ENCODE data around the gene RAB4A.
A peak's percentile ranks its signal among the peaks of the same experiment; 100 is the strongest.

RAB4A gene

DNA sequence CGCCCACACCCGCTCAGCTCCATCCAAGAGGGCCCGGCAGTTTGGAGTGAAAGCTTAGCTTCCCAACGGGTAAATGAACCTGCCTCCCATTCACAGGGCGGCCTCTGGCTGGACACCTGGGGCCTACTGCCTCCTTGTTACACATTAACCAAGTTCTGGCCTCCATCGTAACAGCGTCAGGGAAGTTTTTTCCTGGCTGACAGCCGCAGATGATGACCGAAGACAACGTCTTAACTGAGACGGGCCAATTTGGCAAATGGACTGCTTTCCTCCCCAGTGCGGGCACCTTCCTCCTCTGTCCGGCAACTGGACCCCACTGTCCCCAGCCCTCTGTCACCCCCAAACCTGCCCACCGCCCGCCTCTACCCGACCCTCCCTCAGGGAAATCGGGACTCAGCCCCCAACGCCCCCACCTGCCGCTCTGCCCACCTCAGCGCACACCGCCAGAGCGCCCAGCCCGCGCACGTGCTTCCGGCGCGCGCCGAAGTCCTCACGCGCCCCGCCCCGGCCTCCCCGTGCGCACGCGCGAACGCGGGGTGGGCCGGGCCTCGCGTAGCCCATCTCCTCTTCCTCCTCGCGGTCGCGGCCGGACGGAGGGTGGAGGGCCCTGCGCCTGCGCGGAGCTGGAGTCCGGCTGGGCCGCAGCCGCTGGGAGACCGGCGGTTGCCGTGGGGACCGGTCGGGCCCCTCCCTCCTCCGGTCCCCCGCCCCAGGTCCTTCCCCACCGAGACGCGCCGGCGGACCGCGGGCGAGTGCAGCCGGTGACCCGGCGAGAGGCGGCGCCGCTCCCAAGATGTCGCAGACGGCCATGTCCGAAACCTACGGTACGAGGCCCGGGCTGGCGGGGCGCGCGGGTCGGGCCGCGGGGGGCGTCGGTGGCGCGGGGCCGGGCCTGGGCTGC lies at the start of gene RAB4A:
Gene RAB4A (plus strand): TSS at position 565 of the 901 bp plus-strand sequence. CDS start 229 bp downstream, at position 794.
- DNase-seq, result peak; percentile 62

GRCh38 chr1:229222081-229222480 lies 48.8 kb upstream of the RAB4A start:
- DNase-seq, result no peak

GRCh38 chr1:229223498-229223897 lies 47.4 kb upstream of the RAB4A start:
- no peak for DNase-seq

GRCh38 chr1:229224308-229224707 lies 46.6 kb upstream of the RAB4A start:
- DNase-seq, result no peak

DNA sequence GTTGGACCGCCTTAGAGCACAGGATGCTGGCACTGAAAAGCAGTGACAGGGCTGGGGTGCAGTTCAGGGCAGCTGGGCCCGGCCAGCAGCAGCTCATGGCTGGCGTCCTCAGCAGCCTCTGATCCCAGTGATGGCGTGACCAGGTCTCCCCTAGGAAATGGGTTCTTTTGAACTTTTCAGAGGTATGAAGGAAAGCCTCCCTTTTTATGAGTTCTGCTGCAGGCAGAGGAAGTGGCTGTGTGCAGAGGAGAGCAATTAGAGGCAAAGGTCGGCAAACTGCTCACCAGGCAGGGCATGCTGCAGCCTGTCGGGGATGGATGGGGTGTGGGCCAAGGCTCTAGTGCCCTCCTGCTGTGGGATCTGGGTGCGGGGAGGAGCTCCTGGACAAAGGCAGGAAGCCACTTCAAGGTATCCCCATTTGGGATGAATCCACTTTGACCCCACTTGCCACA lies 45.6 kb upstream of the RAB4A start:
- DNase-seq, result peak; percentile 40

- no peak for DNase-seq
Measured at GRCh38 chr1:229226796-229227195, 44.1 kb upstream of the RAB4A start.

DNA sequence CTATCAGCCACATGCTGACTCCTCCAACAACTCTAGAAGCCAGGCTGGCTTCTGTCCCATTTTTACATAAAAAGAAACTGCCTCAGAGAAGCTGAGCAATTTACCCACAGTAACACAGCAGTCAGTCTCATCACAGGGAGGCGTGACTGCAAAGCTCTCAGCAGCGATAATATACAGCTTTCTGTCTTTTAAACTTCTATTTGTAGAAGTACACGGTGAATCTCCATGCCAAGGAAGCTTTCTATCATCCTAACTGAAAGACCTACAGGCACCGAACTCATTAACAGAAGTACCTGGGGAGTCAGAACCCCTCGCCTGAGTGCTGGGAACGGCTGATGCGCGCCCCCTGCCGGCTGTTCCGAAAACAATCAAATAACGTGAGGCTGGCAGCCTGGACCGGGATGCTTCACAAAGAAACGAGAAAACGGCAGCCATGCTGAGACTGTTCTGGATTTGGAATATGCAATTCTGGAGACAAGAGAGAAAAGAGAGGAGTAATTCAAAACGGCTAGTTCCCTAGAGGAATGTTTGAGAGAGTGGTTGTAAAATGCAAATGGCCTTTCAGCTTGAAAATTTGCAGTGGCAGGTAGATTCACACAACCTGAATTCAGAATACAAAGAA lies 43.5 kb upstream of the RAB4A start:
- peak; percentile 78 for DNase-seq

- DNase-seq, result no peak
Measured at GRCh38 chr1:229228522-229228921, 42.4 kb upstream of the RAB4A start.

GRCh38 chr1:229229137-229229720 lies 41.7 kb upstream of the RAB4A start:
- DNase-seq, result no peak

GRCh38 chr1:229229721-229230139 lies 41.2 kb upstream of the RAB4A start:
- DNase-seq, result no peak

DNA sequence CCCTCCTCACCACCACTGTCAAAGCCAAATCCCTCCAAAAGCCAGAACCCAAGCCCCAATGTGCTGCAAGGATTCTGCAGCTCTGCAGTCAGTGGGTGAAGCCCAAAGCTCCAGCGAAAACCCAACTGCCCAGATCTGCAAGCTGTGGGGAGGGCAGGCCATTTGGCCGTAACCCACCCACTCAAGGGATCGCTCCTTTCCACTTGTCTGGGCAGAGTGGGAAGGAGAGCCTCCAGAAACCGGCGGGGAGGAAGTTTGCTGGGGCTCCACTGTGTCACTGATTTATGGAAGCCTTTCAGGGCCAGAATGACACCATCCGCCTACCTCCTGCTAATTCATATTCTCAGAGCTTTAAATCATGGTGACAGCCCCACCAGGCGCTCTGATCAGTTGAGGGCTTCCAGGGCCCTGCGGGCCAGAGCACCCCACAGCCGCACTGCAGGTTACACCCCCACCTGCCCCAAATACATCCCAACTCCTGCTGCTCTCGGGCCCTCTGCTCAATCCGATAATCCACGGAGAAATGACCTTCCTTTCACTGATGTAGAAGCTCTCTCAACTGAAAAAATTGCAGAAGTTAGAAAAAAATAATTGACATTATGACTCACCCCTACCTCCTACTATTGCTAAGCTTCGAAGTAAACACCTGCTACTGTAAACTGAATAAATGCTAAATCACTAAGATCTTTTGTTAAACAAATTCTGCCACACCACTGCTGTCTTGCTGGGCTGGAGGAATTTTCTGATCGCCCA lies 40.6 kb upstream of the RAB4A start:
- DNase-seq, result no peak

- DNase-seq, result peak; percentile 90
Measured at GRCh38 chr1:229230893-229231753, 39.8 kb upstream of the RAB4A start.

DNA sequence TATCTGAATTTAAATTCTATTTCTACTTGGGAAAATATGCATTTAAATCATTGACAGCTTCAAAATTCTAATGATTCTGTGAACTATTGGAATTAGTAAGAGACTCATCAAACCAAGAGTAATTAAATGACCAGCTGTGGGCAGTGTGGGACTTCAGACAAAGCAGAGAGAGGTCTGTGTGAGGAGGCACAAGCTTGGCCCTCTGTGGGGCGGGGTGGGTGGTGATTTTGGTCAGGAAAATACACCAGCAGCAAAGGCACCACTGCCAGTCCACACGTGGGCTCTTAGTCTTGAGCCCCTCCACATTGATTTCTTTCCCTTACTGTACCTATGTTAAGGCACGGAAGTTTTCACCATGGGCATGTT lies 39.2 kb upstream of the RAB4A start:
- peak; percentile 29 for DNase-seq

DNA sequence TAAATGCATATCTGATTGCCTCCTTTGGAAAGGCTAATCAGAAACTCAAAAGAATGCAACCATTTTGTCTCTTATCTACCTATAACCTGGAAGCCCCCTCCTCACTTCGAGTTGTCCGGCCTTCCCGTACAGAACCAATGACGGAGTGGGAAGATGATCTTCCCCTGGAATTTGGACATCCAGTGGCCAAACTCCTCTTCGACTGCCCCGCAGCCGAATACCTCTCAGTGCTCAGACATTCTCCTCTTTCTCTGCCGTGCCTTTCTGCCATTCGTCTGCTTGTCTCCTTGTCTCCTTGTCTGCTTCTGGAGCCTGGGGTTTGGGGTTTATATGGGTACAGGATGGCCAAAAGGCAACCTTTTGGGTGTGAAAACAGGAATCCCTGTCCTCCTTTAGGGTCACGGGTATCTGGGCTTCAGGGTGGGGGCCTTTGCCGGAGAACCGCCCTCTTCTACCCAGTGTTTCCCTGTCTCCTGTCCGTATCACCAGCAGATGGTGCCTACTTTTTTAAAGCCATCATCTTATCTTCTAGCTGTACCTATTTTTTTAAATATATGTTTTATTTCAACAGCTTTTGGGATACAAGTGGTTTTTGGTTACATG lies 35.9 kb upstream of the RAB4A start:
- no peak for DNase-seq

- peak; percentile 29 for DNase-seq
Measured at GRCh38 chr1:229237320-229237719, 33.6 kb upstream of the RAB4A start.

DNA sequence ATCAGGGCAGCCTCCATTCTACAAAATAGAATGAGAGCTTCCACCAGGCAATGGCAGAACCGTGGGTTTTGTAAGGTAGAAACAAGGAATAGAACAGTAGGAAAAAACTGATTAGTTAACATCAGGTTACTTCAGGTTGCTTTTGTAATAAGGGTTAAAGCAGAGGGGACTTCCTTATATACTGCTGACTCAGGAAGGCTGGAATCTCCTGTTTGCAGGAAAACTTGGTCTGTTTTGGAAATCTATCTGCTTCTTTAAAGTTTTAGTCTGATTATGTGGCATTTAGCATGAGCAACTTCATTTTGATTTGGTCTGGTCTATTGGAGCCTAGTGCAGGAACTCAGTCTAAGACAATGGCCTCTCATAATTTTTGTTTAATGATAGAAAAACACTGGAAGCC lies 32.7 kb upstream of the RAB4A start:
- no peak for DNase-seq

DNA sequence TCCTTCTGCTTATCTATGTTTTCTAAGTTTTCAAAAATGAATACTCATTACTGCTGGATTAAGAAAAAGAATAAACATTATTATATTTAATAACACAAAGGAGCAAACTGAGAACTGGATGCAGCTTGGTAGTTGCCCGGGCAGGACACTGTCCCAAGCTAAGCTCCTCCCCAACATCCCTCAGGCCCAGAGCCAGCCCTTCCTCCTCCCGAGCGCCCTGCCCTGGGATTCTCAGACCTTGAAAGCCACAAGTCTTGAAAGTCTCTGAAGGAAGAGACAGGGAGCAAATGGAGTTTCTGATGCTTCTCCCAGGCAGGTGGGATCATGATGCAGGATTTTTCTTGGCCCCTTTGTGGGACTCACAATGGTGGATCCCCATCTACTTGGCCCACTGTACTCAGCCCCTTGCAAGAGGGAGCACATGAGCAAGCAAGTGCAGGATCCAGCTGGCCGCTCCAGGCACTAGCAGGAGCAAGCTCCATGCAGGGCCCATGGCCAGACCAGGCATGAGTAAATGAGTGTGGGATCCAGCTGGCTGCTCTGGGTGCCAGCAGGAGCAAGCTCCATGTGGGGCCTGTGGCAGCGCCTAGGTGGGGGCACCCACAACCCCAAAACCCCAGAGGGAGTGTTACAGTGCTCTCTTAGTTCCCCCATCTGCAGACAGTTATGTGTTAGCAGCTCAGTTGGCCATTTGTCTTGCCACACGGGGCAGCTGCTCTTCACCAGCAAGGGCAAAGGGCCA lies 32.1 kb upstream of the RAB4A start:
- no peak for DNase-seq

- no peak for DNase-seq
Measured at GRCh38 chr1:229240532-229240931, 30.4 kb upstream of the RAB4A start.

DNA sequence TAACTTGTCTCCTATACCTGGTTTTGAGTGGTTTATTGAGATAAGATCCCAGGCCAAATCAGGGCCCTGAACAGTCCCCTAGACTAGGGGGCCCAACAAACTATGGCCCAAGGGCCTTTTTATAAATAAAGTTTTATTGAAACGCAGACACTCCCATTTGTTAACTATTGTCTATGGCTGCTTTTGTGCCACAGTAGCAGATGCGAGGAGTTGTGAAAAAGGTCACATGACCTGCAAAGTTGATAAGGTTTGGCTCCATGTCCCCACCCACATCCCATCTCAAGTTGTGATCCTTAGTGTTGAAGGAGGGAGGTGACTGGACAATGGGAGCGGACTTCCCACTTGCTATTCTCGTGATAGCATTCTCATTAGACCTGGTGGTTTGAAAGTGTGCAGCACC lies 29.5 kb upstream of the RAB4A start:
- DNase-seq, result no peak

DNA sequence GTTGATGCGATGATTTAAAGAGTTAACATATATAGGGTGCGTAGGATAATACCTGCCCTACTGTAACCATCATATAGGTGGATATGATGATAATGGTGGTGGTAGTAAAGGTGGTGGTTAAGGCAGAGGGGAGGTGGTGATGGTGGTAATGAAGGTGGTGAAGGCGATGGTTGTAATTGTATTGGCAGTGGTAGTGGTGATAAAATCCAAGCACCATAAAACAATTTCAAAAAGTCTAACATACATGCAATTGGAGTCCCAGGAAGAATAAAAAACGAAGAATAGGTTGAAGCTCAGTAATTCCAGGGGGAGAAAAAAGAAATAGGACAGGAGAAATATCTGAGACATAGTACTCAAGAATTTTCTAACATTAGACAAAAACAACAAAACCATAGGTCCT lies 27.3 kb upstream of the RAB4A start:
- DNase-seq, result no peak

DNA sequence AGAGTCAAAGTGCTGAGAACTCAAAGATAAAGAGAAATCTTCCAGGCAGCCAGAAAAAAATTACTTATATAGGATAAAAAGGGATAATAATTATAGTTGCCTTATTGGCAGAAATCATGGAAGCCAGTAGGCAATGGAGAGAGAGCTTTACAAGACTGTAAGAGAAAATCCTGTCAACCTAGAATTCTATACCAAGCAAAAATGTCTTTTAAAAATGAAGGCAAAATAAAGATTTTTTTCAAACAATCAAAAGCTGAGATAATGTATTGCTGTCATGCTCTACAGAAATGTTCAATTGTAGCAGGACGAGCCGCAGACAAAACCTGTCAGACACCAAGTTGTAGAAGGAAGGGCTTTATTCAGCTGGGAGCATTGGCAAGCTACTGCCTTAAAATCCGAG lies 26.8 kb upstream of the RAB4A start:
- no peak for DNase-seq

Measured in NCI-H510A (cell line).